GM12878 (cell line): ENCODE measurements around the gene SLC43A3.

Source experiments
- BRCA1 ChIP-seq: IDR thresholded peaks from 2 replicates; pipeline ENCODE4 v1.6.1; 2011; ENCODE audit warnings: low read depth, low read length, improper control_type of control experiment
- CTCF ChIP-seq, 3 experiments: IDR thresholded peaks in 2 of 3; conservative IDR thresholded peaks in 1 of 3; 2 replicates each; pipeline ENCODE4 v1.5.1; 2011; ENCODE audit warnings: low read depth in 3 of 3, low read length in 3 of 3, mild to moderate bottlenecking in 3 of 3, control low read depth in 2 of 3, moderate library complexity in 2 of 3, inconsistent platforms in 1 of 3, mixed read lengths in 1 of 3; ENCODE audit not compliant: control insufficient read depth in 2 of 3, insufficient read depth in 1 of 3; ENCODE audit errors: extremely low read depth in 1 of 3
- ESRRA ChIP-seq: IDR thresholded peaks from 2 replicates; pipeline ENCODE4 v1.6.1; 2012; ENCODE audit warnings: mild to moderate bottlenecking, low read length, improper control_type of control experiment
- NFYB ChIP-seq: IDR thresholded peaks from 2 replicates; pipeline ENCODE4 v1.6.1; 2011; ENCODE audit warnings: low read depth, mild to moderate bottlenecking, low read length, improper control_type of control experiment, moderate library complexity; ENCODE audit not compliant: insufficient read depth
- POLR2AphosphoS5 ChIP-seq: IDR thresholded peaks from 2 replicates; pipeline ENCODE4 v1.6.1; 2011; ENCODE audit warnings: mild to moderate bottlenecking, low read length, inconsistent platforms
- SUPT20H ChIP-seq: IDR thresholded peaks from 2 replicates; pipeline ENCODE4 v1.6.1; 2011; ENCODE audit warnings: low read depth, mild to moderate bottlenecking, low read length, moderate library complexity, borderline replicate concordance; ENCODE audit not compliant: control insufficient read depth
- TCF7 ChIP-seq: IDR thresholded peaks from 2 replicates; pipeline ENCODE4 v1.6.1; 2014; ENCODE audit warnings: antibody characterized with exemption, borderline replicate concordance
- ZNF217 ChIP-seq: fragments of 450-650 bp; IDR thresholded peaks from 2 replicates; pipeline ENCODE4 v1.6.1; 2017; ENCODE audit warnings: antibody characterized with exemption, mild to moderate bottlenecking
- TF ChIP-seq, protein P1 (sequence below): IDR thresholded peaks from 2 replicates; pipeline ENCODE4 v1.6.1; 2012; ENCODE audit warnings: low read depth, low read length, improper control_type of control experiment

- no peak for TF ChIP-seq CTCF (IDR thresholded peaks at IDR 0.05 in 2 of 3, conservative IDR thresholded peaks at IDR 0.05 in 1 of 3; ENCODE audit: control insufficient read depth in 2 of 3, extremely low read depth in 1 of 3, insufficient read depth in 1 of 3, low read depth in 3 of 3, low read length in 3 of 3)
- no peak for TF ChIP-seq NFYB
- no peak for TF ChIP-seq POLR2AphosphoS5
- no peak for TF ChIP-seq TCF7
- TF ChIP-seq BRCA1 = no peak
- TF ChIP-seq ZNF217 = no peak
- TF ChIP-seq SUPT20H = no peak
- no peak for TF ChIP-seq ESRRA
- TF ChIP-seq, protein P1, sequence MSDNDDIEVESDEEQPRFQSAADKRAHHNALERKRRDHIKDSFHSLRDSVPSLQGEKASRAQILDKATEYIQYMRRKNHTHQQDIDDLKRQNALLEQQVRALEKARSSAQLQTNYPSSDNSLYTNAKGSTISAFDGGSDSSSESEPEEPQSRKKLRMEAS = no peak
These were observed 7.8 kb downstream of the SLC43A3 start for GRCh38 chr11:57419146-57419545.
